Embryonic facial prominence (tissue), 1 donor: ENCODE data around the gene PSMA7.

Source experiments
- DNase-seq: peaks from one replicate; pipeline ENCODE4 v3.0.0-alpha.2; 2016; ENCODE audit errors: extremely low spot score

PSMA7 gene

DNA sequence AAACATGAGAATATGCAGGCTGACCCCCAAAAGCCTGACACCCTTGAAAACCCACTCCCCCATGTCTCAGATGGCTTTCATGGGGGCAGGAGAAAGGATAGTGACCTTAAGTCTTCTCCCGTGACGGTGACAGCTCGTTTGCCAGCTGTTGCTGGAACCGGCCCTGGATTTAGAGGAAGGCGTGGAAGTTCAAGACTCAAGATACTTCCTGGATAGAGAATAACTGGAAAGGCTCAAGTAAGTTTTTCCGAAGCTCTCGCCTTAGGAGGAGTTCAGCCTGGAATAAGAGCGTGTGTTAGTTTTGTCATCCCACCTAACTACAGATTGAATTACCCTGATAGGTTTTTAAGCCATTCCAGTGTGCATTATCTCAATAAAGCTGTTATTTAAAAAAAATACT lies 28.1 kb upstream of the PSMA7 start:
- DNase-seq = no peak

DNA sequence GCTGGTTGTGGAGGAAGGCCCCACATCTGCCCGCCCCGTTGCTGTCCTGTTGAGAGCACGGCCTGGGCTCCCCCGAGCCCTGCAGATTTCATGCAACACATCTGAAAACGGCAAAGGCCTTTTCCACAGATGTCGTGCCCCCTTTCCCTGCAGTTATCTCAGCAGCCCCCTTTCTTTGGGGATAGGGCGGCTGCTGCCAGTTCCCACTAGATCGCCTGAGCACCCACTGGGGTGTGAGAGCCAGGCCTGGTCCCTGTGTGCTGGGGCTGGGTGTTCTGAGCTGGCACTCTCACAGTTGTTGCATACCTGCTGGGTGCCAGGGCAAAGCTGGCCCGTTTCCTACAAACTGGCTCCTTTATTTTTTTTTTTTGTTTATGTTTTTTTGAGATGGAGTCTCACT lies 27.3 kb upstream of the PSMA7 start:
- no peak for DNase-seq

DNA sequence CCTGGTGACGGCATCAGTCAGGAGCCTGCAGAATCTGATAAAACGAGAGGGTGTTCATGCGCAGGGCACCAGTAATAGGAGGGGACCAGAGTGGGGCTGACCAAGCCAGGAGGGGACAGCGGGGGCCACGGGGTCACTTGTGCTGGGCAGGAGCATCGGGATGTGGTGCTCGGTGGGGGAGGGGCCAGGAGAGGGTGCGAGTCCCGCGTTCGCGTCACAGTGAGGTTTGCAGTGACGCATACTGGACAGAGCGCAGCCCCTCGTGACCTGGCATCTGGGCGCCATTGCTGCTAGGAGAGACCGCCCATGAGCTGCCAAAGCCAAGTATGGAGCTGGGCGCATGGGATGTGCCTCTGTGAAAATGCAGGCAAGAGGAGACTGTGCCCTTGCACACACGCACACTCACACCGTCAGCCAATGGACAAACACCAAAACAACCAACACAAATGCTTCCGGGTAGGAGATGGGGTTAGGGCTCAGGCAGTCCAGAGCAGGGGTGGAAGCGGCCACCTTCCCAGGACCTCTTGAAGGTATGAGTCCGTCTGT lies 25.8 kb upstream of the PSMA7 start:
- DNase-seq = no peak

DNA sequence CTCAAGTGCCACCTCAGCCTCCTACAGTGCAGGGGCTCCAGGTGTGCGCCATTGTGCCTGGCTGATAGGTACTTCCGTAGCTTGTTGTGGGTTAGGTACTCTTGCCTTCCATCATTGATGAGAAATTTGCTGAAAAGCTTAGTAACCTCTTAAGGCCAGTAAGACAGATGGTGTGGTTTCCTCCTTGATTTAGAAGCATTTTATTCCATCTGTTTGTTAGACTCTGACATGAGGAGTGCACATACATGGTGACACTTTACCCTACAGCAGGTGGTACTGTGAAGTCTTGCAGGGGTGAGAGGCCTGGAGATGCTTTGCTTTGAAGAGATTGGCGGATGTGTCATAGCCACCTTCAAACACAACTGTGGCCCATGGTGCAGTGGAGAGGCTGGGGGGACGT lies 24.9 kb upstream of the PSMA7 start:
- no peak for DNase-seq

DNA sequence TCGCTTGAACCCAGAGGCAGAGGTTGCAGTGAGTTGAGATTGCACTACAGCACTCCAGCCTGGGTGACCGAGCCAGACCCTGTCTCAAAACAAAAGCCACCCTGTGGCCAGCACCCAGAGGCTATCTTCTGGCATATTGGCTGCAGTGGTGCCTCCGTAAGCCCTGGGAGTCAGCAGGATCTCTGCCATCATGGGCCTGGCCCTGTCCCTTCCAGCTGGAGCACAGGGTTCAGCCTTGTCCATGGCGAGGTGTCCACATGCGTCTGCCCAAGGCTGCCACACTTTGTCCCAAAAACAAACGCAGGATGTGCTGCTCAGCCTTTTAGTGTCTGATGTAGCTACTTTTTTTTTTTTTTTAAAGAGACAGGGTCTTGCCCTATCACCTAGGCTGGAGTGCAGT lies 24.3 kb upstream of the PSMA7 start:
- DNase-seq = no peak

DNA sequence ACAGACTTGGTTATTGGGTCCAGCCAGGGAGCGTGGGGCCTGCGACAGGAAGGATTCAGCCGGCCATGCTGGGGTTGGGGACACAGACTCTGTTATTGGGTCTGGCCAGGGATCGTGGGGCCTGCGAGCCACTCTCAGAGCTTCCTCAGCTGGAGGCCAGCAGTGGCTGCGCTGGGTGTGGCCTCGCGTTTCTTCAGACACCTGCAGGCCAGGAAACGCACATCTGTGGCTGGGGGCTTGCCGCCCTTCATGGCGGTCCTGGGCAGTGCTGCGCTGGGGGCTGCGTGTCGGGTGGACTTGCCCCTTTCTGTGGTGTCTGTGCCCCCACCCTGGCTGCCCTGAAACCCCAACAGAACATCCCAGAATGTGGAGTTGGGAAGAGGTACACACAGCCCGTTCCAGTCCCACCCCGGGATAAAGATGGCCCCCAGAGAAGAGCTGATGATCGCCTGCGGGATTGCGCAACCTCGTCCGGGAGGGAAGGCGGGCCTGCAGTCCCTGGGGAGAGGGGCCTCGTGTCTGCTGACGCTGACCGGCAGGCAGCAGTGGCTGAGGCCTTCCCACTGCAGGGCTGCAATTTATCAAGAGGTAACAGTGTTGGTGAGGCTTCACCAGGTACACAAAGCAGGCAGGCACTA lies 22.7 kb upstream of the PSMA7 start:
- DNase-seq = no peak

DNA sequence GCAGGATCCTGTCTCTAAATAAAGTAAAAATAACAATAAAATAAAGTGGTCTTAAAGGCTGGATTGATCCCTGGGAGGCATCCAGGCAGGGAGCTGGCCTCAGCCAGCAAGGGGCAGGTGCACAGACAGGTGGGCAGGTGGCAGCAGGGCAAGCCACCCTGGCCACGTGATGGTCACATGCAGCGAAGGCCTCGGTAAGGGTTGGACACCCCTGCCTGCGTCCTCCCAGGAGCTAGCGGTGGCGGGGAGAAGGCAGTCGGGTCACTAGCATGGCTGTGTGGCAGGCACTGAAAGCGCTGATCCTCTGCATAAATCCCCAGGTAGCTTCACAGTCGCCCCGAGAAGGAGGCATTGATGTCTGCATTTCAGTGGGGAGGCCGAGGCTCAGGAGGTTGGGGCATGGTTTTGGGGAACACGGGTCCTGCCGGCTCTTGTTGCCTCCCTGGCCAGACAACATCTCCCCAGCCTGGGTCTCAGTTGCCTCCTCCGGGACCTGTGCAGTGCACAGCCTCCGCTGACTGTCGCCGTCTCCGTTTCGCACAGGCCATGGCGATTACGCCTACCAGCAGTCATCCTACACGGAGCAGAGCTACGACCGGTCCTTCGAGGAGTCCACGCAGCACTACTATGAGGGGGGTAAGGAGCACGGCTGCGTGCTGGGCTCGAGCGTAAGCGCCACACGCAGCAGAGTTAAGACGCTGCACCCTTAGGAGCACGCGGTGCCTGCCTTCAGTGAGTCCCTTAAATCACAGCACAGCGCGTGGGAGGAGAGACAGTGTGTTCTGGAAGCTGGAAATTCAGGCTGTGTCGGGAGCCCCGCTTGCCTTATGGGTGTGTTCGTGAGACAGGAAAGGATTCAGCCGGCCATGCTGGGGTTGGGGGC lies 21.9 kb upstream of the PSMA7 start:
- DNase-seq = no peak

DNA sequence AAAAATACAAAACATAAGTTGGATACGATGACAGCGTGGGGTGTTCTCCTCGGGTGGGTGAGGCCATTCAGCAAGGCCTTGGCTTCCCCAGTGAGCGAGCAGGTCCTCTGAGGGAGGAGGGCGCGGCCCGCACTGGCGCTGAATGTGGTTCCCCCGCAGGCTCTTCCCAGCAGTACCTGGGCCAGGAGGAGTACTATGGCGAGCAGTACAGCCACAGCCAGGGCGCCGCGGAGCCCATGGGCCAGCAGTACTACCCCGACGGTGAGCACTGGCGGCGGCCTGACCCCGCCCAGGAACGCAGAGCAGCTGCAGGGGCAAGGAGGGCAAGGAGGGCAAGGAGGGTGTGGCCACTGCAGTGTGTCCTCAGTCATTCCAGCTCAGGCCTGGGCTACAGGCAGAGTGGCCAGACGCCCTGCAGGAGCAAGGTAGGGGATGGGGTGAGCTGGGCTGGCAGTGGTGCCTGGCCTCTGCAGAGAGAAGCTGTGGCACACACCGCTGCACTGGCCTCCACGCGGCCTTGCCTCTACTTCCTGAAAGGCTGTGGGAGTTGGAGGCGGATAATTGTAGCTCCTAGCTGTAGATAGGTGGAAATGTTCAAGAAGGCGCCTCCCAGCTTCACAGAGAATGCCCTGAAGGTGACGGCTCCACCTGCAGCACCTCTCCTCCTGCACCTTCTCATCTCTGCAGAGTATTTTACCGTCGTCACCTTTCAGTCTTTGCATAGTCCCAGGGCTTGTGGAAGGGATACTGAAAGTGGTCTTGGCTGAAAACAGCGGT lies 21.0 kb upstream of the PSMA7 start:
- no peak for DNase-seq

DNA sequence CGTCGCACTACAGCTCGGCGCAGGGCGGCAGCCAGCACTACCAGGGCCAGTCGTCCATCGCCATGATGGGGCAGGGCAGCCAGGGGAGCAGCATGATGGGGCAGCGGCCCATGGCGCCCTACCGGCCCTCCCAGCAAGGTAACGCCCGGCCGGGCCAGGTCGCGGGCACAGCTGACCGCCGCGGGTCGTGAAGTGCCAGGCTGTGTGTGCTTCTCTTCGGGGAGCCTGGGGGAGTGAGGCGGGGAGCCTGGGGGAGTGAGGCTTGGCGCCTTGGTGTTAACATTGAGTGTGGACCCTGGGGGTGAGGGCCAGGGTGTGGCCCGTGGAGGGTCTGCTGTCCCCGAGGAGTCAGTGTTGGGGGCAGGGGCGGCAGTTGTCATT lies 20.3 kb upstream of the PSMA7 start:
- no peak for DNase-seq

DNA sequence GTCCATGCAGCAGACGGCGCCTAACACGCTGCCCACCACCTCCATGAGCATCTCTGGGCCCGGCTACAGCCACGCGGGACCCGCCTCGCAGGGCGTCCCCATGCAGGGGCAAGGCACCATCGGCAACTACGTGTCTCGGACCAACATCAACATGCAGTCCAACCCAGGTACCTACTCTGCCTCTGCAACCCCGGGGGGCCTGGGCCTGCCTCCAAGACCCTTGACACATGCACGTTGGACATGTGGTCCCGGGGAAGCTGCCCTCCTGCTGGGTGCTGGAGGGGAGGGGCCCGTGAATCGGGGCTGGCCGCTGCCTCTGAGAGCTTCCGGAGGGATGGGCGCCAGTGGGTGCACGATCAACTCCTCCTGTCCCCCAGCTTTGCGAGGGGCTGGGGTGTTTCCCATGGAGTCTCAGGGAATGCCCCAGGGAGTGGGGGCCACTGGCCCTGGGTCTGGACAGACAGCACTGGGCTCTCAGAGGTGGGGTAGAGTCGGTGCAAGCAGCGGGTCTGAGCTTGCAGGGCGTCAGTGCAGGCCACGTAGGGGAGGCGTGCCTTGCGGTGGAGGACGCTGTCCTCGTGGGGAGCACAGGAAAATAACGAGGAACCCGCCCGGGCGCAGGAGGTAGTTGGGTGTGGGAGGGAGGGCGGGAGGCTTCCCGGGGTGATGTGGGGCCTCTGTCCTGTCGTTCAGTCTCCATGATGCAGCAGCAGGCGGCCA lies 19.7 kb upstream of the PSMA7 start:
- DNase-seq = no peak

DNA sequence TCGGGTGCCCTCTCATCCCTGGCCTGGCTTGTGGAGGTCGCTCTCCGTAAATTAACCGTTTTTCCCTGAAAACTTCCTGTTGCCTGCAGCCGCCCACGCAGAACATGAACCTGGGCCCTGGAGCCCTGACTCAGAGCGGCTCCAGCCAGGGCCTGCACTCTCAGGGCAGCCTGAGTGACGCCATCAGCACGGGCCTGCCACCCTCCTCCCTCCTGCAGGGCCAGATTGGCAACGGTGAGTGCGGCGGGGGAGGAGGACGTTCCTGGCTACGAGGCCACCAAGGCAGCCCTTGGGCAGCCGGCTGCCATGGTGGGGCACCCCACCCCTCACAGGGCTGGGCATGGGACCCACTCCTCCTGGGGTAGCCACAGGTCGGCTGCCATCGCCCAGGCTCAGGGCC lies 18.2 kb upstream of the PSMA7 start:
- no peak for DNase-seq

DNA sequence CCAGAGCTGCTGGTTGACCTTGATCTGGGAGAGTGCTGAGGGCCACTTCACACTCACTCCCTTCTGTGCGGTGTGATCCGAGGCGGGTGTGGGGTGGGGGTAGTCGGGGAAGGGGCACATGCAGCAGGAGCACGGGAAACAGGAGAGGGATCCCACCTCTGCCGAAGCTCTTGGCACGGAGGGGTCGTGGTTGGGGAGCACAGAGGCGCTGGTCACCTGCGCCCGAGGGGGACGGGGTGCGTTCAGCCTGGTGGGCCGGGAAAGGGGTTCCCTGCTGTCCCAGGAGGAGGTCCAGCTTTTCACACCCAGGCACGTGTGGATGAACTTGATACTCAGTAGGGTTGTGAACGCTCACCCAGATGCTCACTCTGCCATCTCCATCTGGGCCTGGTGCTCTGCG lies 17.7 kb upstream of the PSMA7 start:
- DNase-seq = no peak

DNA sequence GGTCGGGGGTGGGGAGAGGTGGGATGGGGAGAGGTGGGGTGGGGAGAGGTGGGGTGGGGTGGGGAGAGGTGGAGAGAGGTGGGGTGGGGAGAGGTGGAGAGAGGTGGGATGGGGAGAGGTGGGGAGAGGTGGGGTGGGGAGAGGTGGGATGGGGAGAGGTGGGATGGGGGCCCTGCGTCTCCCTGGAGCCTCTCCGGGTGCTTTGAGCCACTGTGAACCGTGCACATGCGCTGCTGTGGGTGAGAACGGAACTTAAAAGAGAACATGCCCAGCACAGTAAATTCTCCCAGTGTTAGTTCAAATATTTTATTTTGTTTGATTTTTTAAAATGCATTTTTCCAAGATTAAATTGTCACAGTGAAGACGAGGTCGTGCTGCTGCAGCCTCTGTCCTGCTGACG lies 17.1 kb upstream of the PSMA7 start:
- no peak for DNase-seq

DNA sequence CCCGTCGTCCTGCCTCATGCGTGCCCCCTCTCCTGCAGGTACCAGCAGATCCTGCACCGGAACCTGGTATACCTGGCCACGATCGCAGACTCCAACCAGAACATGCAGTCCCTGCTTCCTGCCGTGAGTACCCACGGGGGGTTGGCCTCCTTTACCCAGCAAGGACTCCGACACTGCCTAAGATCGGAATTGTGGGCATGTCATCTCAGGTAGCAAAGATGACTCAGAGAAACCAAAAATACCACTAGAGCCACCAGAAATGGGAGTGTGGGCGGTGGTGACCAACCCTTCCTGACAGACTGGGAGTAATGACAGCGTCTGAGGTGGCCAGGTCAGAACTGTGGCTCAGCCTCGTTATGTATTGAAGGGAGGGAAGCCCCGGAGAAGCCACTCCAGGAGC lies 16.6 kb upstream of the PSMA7 start:
- no peak for DNase-seq

DNA sequence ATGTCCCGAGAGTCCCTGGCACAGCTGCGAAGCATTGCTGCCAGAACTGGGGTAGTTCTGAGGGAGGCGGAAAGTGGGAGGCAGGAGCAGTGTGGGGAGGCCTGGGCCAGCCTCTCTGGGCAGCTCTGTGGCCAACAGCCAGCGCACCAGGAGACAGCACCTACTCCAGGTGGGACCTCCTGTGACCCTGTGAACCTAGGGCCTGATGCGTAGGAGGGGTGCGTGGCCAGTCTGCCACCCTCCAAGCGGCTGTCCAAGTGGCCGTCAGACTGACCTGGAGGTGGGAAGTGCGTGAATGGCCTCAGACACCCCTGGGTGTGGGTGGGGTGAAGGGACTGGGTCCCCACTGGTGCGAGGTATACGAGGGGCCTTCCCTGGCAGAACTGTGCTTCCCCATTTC lies 15.9 kb upstream of the PSMA7 start:
- DNase-seq = no peak

DNA sequence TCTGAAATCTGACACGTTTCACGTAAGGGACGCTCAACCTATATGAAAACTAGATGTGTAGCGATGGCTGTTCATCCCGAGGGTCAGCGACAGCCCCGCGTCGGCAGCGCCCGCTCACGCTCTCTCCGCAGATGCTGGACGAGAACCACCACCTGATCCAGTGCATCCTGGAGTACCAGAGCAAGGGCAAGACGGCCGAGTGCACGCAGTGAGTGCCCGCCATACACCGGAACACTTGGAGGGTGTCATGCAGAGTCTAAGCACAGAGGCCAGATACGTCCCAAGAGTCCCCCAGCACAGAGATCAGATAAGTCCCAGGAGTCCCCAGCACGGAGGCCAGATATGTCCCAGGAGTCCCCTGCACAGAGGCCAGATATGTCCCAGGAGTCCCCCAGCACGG lies 15.3 kb upstream of the PSMA7 start:
- no peak for DNase-seq

DNA sequence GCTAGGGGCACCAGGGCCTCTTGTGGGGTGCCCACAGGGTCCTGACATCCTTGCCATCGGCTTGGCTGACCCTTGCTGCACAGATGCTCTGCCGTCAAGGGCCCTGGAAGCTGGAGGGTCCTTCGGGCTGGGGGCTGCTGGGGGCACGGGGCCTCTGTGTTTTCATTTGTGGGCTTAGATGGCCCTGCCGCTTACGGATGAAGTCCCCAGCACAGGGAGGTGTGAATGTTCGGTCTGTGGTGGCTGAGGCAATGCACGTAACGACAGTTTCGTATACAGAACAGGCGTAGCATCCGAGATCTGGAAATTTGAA lies 14.8 kb upstream of the PSMA7 start:
- no peak for DNase-seq

DNA sequence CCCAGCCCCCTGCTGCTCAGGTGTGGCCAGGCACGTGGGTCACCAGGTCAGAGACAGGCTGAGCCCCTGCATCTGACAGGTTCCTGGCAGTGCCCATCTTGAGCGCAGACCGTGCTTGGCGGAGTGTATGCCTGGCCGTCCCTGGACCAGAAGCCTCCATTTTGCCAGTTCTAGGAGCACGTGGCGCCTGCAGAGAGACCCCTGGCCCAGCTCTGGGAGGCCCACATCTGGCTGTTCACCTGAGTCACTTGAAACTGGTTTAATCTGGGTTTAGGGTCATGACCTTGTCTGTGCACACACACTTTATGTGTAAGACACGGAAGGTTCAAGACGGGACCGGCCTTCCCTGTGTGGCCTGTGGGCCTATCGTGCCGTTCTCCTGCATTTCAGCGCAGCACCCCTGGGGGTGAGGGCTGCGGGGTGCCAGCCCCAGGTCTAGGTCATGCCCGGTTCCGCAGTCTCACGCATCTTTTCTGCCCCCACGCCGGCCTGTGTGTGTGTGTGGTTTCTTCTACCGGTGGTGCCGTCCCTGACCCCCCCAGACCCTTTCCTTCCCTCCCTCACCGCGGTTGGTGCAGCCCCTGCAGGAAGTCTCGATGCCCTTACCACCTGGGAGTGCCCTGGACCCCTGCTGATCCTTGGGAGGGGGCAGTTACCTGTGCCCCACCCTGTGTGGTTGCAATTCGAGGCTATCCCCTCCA lies 14.3 kb upstream of the PSMA7 start:
- no peak for DNase-seq

DNA sequence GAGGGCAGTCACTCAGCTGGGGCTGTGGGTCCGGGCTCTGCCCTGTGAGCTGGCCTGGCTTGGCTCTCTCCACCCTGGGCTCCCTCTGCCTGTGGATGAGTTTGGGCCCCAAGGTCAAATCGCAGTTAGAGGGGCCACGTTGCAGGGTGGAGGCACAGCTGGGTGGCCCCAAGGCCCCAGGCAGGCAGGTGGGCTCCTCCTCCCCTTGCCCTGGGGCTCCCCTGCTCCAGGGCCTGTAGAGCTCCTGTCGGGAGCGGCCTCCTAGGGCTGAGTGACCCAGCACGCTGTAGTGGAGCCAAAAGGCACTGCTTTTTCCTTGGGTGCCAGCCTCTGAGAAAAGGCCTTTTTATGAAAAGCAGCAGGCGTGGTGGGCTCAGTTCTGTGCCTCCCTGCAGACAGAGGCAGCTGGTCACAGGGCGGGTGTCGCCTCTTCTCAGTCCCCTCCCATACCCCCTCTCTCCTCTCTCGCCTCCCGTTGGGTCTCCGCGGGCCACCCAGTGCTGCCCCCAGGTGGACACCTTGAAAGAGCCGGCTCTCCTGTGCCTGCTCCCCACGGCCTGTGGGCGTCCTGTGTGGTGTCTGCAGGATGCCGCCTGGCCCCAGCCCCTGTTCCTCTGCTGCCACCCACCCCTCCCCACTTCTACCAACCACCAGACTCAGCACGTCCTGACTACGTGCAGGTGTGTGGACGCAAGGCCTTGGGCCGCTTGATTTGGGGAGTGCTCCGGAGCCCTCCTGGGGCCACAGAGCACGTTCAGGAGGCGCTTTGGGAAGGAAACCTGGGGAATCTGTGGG lies 13.6 kb upstream of the PSMA7 start:
- DNase-seq = no peak

DNA sequence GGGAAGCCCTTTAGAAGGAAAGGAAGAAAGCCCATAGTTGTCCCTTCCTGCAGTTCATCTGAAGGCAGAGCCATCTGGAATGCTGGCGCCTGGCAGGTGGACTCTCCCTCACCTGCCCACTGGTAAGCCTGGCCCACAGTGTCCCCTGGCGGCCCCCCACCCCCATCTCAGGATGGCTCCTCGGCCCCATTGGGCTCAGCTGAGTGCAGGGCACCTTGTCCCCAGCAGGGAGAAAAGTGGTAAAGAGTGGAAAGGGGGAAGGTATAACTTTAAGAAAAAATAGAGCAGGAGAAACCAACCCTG lies 13.0 kb upstream of the PSMA7 start:
- no peak for DNase-seq
